ENCODE measurements around the gene GRB7. TPM values are rescaled to one million over a fixed set of nuclear protein-coding genes. Genes with fewer than 3 reads are reported as not detected.

GRB7 gene
- total and polyA plus RNA-seq, 9 of the 15 experiments (the other 6 are each of a cell fraction or from before 2014, with no cell fraction given), result 0.04 to 6.2 (median 2.2) TPM

GRCh38 chr17:39715375-39716072 is 22.2 kb upstream of the GRB7 start:
- TF ChIP-seq ZNF263 (CRISPR knock-in tag; IDR thresholded peaks at IDR 0.05; ENCODE audit: borderline replicate concordance), result peak; percentile 56
- no peak for TF ChIP-seq NUFIP1 (IDR thresholded peaks at IDR 0.05; ENCODE audit: partially characterized antibody)
- Histone ChIP-seq H3K9me3 (replicated peaks; ENCODE audit: control insufficient read depth, insufficient read depth, low read depth, low read length) (no peaks in the 10 kb centered on the region), H2AFZ (ENCODE audit: low read depth, low read length) (no peak overlapping the region), H3K36me3 (ENCODE audit: control insufficient read depth, insufficient read depth, low read length) (no peaks in the 10 kb centered on the region), H4K20me1 (replicated peaks; ENCODE audit: control insufficient read depth, insufficient read depth, low read length) (no peaks in the 10 kb centered on the region), H3K4me2 (ENCODE audit: insufficient read depth, low read length) (no peak overlapping the region), H3K9me1 (ENCODE audit: control insufficient read depth, insufficient read depth, low read length) (no peaks in the 10 kb centered on the region), H3K4me1 (replicated peaks in 1 of 2; ENCODE audit: control insufficient read depth in 2 of 2, insufficient read depth in 2 of 2, low read length in 2 of 2) (peaks cover 0 to 13% of the 10 kb centered on the region in 2 experiments; a peak in 2 of 5 replicates), H3K27ac (ENCODE audit: extremely low read depth, low read depth, low read length) (no peak overlapping the region), H3K27me3 (ENCODE audit: control insufficient read depth in 2 of 2, insufficient read depth in 2 of 2, low read length in 2 of 2) (no peaks in the 10 kb centered on the region), H3K79me2 (ENCODE audit: control insufficient read depth, insufficient read depth, low read length) (no peaks in the 10 kb centered on the region), H3K4me3 (no peak overlapping the region), H3K9ac (ENCODE audit: insufficient read depth in 1 of 2, low read depth in 2 of 2, low read length in 2 of 2) (peak overlapping the region in 1 of 2 experiments; percentile 47; a peak in 2 of 4 replicates)
- no TSS peak for BruUV-seq (replicated peaks)
- ChIA-PET CTCF (ENCODE audit: low intra/inter-chr PET ratio) (no interaction called here), POLR2A (interaction anchor here (1.0 kb wide), 1 partner anchor 27 kb away, joined by 3 read pairs; the partner anchor contains the start of gene PGAP3)
- 40% methylated on average over 17 of the region's 18 CpGs for WGBS (ENCODE audit: insufficient coverage, low coverage, missing lambda C conversion rate)
- DNase-seq (ENCODE audit: extremely low read depth in 1 of 4, low spot score in 3 of 4) (no peak), FAIRE-seq (no peak), ATAC-seq (no peak)
- intact Hi-C loops (cut with micrococcal nuclease) (no loop called here), in situ Hi-C loops (cut with MboI) (no loop called here)

DNA sequence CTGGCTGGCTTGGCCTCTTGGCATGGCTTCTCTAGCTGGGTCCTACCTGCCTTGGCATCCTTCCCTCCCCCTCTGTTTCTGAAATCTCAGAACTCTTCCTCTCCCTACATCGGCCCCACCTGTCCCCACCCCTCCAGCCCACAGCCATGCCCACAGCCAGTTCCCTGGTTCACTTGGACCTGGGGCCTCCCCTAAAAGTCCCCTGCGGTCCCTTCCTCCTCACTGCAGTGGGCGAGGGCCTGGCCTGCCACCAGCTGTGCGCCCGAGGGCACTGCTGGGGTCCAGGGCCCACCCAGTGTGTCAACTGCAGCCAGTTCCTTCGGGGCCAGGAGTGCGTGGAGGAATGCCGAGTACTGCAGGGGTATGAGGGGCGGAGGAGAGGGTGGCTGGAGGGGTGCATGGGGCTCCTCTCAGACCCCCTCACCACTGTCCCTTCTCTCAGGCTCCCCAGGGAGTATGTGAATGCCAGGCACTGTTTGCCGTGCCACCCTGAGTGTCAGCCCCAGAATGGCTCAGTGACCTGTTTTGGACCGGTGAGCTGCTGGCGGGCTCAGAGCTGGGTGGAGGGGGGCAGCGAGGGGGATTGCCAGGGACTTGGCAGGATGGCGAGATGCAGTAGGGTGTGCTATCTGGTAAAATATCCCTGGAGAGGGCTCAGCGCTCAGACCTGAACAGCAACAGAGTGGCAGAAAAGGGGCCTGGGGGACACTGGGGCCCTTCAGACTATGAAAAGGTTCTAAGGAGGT is 21.5 kb upstream of the GRB7 start:
- Histone ChIP-seq H3K4me3 (no peak overlapping the region), H2AFZ (ENCODE audit: low read depth, low read length) (no peak overlapping the region), H4K20me1 (replicated peaks; ENCODE audit: control insufficient read depth, insufficient read depth, low read length) (no peaks in the 10 kb centered on the region), H3K9me1 (ENCODE audit: control insufficient read depth, insufficient read depth, low read length) (no peaks in the 10 kb centered on the region), H3K9me3 (replicated peaks; ENCODE audit: control insufficient read depth, insufficient read depth, low read depth, low read length) (no peaks in the 10 kb centered on the region), H3K36me3 (ENCODE audit: control insufficient read depth, insufficient read depth, low read length) (no peaks in the 10 kb centered on the region), H3K4me2 (ENCODE audit: insufficient read depth, low read length) (no peak overlapping the region), H3K4me1 (replicated peaks in 1 of 2; ENCODE audit: control insufficient read depth in 2 of 2, insufficient read depth in 2 of 2, low read length in 2 of 2) (peaks cover 0 to 13% of the 10 kb centered on the region in 2 experiments; a peak in 2 of 5 replicates), H3K79me2 (ENCODE audit: control insufficient read depth, insufficient read depth, low read length) (no peaks in the 10 kb centered on the region), H3K9ac (ENCODE audit: insufficient read depth in 1 of 2, low read depth in 2 of 2, low read length in 2 of 2) (peak overlapping the region in 1 of 2 experiments; percentile 20; a peak in 1 of 4 replicates), H3K27me3 (ENCODE audit: control insufficient read depth in 2 of 2, insufficient read depth in 2 of 2, low read length in 2 of 2) (no peaks in the 10 kb centered on the region), H3K27ac (ENCODE audit: extremely low read depth, low read depth, low read length) (no peak overlapping the region)
- intact Hi-C loops (cut with micrococcal nuclease) (no loop called here), in situ Hi-C loops (cut with MboI) (no loop called here)
- ATAC-seq (no peak), FAIRE-seq (no peak), DNase-seq (ENCODE audit: extremely low read depth in 1 of 4, low spot score in 3 of 4) (no peak)
- CTCF ChIA-PET (ENCODE audit: low intra/inter-chr PET ratio), result no interaction called here
- 58% methylated on average over 14 of the region's 15 CpGs for WGBS (ENCODE audit: insufficient coverage, low coverage, missing lambda C conversion rate)
- BruUV-seq (replicated peaks), result no TSS peak
- POLR2A ChIA-PET, result interaction anchor here (1.0 kb wide), 2 partner anchors 8 to 28 kb away, joined by 3 read pairs; partner anchors contain the start of gene PGAP3
- TF ChIP-seq HSF4 (CRISPR knock-in tag; IDR thresholded peaks at IDR 0.05; ENCODE audit: borderline replicate concordance), result no peak
- TF ChIP-seq ZNF589 (CRISPR knock-in tag; IDR thresholded peaks at IDR 0.05; ENCODE audit: low read depth), result no peak
- TF ChIP-seq, protein P1, sequence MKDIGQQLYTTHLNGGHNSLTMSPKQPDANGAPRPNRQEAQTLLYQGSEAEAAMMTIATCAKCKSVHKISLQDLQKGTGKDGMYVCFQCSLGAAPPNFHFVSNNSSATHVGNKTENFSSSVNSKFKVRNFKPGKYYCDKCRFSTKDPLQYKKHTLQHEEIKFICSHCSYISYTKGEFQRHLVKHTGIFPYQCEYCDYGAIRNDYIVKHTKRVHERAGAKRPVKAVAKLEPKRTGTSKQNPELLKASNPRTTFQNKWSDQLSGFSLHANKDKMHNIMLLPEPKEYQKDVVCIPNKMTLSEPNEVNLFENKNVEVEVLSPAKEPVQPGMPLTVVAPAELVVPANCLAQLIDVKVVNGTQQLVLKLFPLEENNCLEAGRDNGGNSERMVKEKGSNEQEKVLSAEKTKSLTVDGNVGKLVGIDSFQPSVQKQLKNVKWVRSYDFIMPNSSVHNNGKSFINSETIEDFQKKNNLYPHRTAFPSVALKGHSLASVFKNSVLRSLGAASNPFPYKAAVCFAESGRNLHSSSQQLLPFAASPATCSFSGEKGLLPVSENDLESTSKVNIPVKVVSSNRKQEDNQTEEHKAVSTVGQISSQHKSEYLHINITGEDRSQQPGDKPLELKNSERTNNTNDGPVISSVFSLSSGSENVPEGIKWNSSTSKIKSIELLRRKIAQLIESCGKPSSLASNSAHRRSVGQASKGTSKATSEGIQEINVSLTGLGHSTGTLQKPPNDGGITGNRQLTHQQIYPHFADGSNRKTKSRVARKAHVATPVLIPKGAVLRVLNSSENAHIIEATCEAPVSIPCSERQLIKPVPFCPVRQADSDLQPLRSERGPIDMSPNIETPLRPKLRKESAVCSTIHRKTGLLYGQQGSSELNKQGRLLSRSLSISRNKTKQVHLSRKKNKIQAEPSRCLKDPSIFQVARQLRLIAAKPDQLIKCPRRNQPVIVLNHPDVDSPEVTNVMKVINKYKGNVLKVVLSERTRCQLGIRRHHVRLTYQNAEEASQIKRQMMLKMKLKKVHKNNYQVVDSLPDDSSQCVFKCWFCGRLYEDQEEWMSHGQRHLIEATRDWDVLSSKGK (CRISPR knock-in tag; IDR thresholded peaks at IDR 0.05), result no peak
- TF ChIP-seq TAF15 (IDR thresholded peaks at IDR 0.05; ENCODE audit: low read depth, low read length), result no peak
- no peak for TF ChIP-seq RFX7 (CRISPR knock-in tag; IDR thresholded peaks at IDR 0.05)
- TF ChIP-seq GMEB1 (CRISPR knock-in tag; IDR thresholded peaks at IDR 0.05), result no peak

Measured in K562 (cell line).